ENCODE data around the gene PKN2. TPM values are rescaled to one million over a fixed set of nuclear protein-coding genes. Genes with fewer than 3 reads are reported as not detected.

PKN2 gene
- total and polyA plus RNA-seq, 2 experiments from 2014 or later = 14.6 to 29.4 TPM

GRCh38 chr1:88673446-88673845 lies 10.6 kb upstream of the PKN2 start:
- Mint-ChIP-seq H3K9me3 (no peaks in the 10 kb centered on the region), H3K4me1 (peaks cover 2% of the 10 kb centered on the region; the same call in 1 of the 3 replicates), H3K27me3 (ENCODE audit: insufficient read depth, low read depth, poor library complexity) (no peaks in the 10 kb centered on the region), H3K36me3 (ENCODE audit: low read depth) (no peaks in the 10 kb centered on the region), H3K4me3 (no peak overlapping the region), H3K27ac (no peak overlapping the region)
- Histone ChIP-seq H3K4me2 (no peak overlapping the region), H3K79me2 (replicated peaks; ENCODE audit: insufficient read depth) (no peaks in the 10 kb centered on the region), H3K4me3 (no peak overlapping the region), H3K27ac (ENCODE audit: low read depth) (no peak overlapping the region), H2AFZ (no peak overlapping the region), H3K9me2 (ENCODE audit: insufficient read depth) (no peaks in the 10 kb centered on the region), H3F3A (replicated peaks; ENCODE audit: low read depth) (no peaks in the 10 kb centered on the region), H3K4me1 (ENCODE audit: insufficient read depth) (no peaks in the 10 kb centered on the region), H3K27me3 (ENCODE audit: insufficient read depth) (no peaks in the 10 kb centered on the region), H4K20me1 (replicated peaks; ENCODE audit: insufficient read depth) (no peaks in the 10 kb centered on the region), H3K36me3 (ENCODE audit: insufficient read depth) (no peaks in the 10 kb centered on the region)
- TF ChIP-seq CTCF (conservative IDR thresholded peaks at IDR 0.05; ENCODE audit: low read depth in 2 of 2) (no peak), REST (IDR thresholded peaks at IDR 0.05; ENCODE audit: unreplicated experiment) (no peak), ZNF462 (CRISPR knock-in tag; IDR thresholded peaks at IDR 0.05) (no peak), ZNF114 (CRISPR knock-in tag; IDR thresholded peaks at IDR 0.05) (no peak), STAT1 (IDR thresholded peaks at IDR 0.05; ENCODE audit: unreplicated experiment) (no peak), NANOG (IDR thresholded peaks at IDR 0.05; ENCODE audit: borderline replicate concordance) (no peak), ZNF331 (CRISPR knock-in tag; IDR thresholded peaks at IDR 0.05; ENCODE audit: low read depth) (no peak), POLR2AphosphoS5 (IDR thresholded peaks at IDR 0.05; ENCODE audit: low read depth) (no peak), JUNB (IDR thresholded peaks at IDR 0.05; ENCODE audit: unreplicated experiment) (no peak), CREB1 (CRISPR knock-in tag; IDR thresholded peaks at IDR 0.05; ENCODE audit: low read depth) (no peak), ETS1 (IDR thresholded peaks at IDR 0.05) (no peak), EZH2phosphoT487 (IDR thresholded peaks at IDR 0.05; ENCODE audit: unreplicated experiment) (no peak), EZH2 (IDR thresholded peaks at IDR 0.05; ENCODE audit: low read depth, unreplicated experiment) (no peak)
- no peak for DNase-seq (ENCODE audit: low spot score)
- no peak for ATAC-seq

Data from GM23338 (cell line).